HG02642 (cell line): ENCODE measurements around the gene BDH1.

ENCODE experiments used
- ATAC-seq: cut with Tn5 transposase; IDR thresholded peaks from one replicate; pipeline ENCODE4 v1.9.1; 2021; ENCODE audit warnings: mild to moderate bottlenecking; ENCODE audit not compliant: unreplicated experiment, poor library complexity

The BDH1 gene

GRCh38 chr3:197550489-197550888 is 5.3 kb downstream of the BDH1 start:
- ATAC-seq = no peak

DNA sequence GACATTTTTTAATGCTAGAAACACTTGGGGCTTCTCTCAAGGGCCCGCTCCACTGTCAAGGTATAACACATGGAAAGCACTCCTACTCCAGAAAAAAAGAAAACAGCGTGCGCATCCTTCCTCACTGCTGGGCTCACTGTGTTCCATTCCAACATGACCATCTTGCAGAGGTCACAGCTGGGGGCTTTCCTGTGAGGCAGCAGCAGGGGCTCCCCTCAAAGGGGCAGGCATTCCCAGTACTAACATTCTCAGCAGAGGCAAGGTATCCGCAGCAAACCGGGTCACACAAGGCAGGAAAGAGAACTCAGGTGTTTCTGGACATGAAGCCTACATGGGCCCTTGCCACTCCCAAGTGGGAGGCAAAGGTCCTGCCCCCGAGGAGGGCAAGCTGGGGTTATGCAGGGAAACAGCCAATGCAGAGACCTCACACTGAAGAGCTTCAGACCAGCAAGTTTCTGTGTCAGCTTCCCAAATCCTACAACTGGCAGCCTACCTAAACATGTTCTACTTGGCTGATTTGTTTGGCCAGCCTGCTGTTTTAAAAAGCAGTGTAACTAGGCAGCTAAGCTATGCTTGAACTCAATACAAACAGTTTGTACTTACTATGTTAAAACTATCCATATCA is 6.4 kb downstream of the BDH1 start:
- ATAC-seq = no peak

DNA sequence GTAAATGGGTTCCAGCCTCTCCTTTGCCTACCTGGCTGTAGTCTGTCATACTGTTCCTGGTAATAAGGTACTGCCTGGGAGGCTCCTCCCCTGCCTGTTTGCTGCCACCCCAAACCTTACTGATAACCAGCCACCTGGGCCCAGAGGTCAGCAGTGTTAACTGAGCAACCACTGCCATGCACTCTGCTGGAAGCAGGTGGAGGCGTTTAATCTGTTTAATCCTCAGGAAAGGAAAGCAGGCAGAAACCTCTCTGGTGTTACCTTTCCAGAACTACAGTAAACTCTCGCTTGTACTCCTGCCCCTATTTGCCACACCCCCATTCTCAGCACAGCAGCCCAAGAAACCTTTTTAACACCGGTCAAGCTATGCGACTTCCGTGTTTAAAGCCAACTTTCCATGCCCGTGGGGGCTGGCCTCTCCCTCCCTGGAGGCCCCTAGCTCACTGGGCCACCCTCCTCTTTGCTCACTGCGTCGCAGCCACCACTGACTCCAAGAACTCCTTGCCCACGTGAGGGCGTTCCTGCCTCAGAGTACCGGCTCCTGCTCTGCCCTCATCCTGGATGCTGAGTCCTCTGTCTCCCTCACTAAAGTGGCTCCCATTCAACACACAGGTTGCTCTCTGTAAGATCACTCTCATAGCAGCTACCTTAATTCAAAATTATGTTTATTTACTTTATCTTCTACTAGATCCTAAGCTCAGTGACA is 8.3 kb downstream of the BDH1 start:
- ATAC-seq = no peak

GRCh38 chr3:197546307-197547085 is 9.3 kb downstream of the BDH1 start:
- no peak for ATAC-seq

- ATAC-seq = no peak
Measured at GRCh38 chr3:197545571-197545970, 10.2 kb downstream of the BDH1 start.

- ATAC-seq = no peak
Measured at GRCh38 chr3:197545101-197545500, 10.7 kb downstream of the BDH1 start.

- no peak for ATAC-seq
Measured at GRCh38 chr3:197542741-197543454, 12.9 kb downstream of the BDH1 start.

- ATAC-seq = no peak
Measured at GRCh38 chr3:197541756-197542539, 13.8 kb downstream of the BDH1 start.

DNA sequence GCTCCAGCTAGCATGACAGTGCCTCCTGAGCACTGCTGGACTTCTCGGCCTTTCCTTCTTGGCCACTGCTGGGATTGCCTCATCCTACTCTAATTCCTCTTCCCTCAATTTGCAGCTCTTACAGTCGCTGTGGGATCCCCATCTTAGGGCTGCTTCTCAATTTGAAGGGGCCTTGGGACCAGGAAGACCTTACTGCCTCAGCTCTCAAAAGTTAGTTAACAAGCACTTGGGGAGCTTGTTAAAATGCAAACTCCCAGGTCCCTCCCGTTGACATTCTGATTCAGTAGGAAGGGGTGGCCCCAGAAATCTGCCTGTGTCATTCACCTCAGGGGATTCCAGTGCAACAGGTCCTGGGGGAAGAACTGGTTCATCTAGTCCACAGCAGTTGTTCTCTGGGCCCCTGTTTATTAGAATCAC is 14.8 kb downstream of the BDH1 start:
- no peak for ATAC-seq

GRCh38 chr3:197539651-197540051 is 16.1 kb downstream of the BDH1 start:
- ATAC-seq = no peak

- no peak for ATAC-seq
Measured at GRCh38 chr3:197533927-197534725, 21.6 kb downstream of the BDH1 start.

- ATAC-seq = no peak
Measured at GRCh38 chr3:197533396-197533795, 22.4 kb downstream of the BDH1 start.

DNA sequence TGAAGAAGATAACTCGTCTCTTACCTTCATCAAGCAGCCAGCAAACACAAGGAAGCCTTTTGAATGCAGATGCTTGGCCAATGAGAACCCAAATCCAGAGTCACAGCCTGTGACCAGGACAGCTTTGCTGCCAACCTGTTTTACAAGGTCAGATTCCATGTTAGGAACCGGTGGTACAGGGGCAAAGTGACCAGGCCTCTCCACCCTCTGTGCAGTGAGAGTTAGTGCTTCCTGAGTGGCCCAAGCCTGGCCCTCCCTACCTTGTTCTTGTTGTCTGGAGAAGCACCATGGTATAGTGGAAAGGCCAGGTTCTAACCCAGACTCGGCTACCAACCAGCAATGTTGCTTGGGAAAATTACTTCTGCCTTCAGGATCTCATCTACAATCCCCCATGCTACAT is 23.4 kb downstream of the BDH1 start:
- ATAC-seq = no peak

- no peak for ATAC-seq
Measured at GRCh38 chr3:197528190-197528589, 27.6 kb downstream of the BDH1 start.

GRCh38 chr3:197527569-197527968 is 28.2 kb downstream of the BDH1 start:
- no peak for ATAC-seq

- ATAC-seq = no peak
Measured at GRCh38 chr3:197525706-197526105, 30.1 kb downstream of the BDH1 start.

DNA sequence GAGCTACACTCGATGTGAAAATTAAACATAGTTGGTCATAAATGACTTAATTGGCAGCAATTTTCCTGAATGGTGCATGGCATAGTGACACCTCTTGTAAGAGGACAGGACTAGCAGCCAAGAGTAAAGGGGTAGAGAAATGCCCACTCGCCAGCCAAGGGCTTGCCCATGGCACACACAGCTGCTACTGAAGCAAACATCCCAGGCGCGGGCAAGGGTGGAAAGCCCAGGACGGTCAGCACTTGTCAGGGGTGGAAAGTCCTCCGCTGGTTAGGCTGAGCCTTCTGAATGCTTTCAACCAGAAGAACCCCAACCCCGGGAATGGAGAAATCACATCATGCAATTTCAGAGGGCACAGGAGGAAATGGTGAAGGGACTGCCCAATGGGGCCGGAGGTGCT is 31.6 kb downstream of the BDH1 start:
- ATAC-seq = no peak

- ATAC-seq = no peak
Measured at GRCh38 chr3:197523526-197523925, 32.2 kb downstream of the BDH1 start.

DNA sequence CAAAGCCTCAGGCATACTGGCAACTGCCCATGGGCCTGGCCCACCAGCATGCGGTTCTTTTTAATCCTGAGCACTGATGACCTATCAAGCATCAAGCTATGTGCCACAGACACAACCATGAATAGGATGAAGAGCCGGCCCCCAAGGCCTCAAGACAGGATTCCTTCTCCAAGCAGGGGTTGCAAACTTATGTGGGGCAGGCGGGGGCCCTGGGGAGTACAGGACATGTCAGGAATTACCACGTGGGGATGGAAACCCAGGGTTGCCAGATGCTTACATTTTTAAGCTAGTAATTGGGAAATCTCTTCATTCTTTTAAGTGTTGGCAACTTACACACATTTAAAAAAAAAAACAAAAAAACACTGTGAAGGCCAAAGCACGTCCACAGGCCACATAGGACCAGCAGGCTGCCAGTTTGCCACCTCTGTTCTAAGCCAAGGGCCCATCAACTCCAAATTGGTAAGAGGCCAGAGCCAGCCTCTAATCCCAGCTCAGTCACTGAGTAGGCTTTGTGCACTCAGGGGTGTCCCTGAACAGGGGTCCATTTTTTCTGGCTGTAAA is 32.8 kb downstream of the BDH1 start:
- no peak for ATAC-seq
